HUES6 (cell line): ENCODE measurements around the gene ZNF573.
"Not testable (repeated sequence)": the region's sequence is repeated elsewhere in the genome, so short reads cannot be mapped to it uniquely, and the experiment has no call there.

Source experiments
- H3K27ac ChIP-seq: 2 replicates; pipeline ENCODE4 v1.7.0; 2013; ENCODE audit warnings: low read depth, mild to moderate bottlenecking, low read length, inconsistent platforms
- H3K27me3 ChIP-seq: 2 replicates; pipeline ENCODE4 v1.6.1; 2013; ENCODE audit warnings: low read length; ENCODE audit not compliant: control insufficient read depth, insufficient read depth
- H3K36me3 ChIP-seq: 2 replicates; pipeline ENCODE4 v1.6.1; 2013; ENCODE audit warnings: low read length; ENCODE audit not compliant: control insufficient read depth, insufficient read depth
- H3K4me1 ChIP-seq: 2 replicates; pipeline ENCODE4 v1.6.1; 2013; ENCODE audit warnings: low read length; ENCODE audit not compliant: control insufficient read depth, insufficient read depth
- H3K4me3 ChIP-seq: 2 replicates; pipeline ENCODE4 v1.5.1; 2013; ENCODE audit warnings: low read depth, low read length
- H3K9ac ChIP-seq: one replicate; pipeline ENCODE4 v1.6.1; 2013; ENCODE audit warnings: mild to moderate bottlenecking, low read length
- H3K9me3 ChIP-seq: 2 replicates; pipeline ENCODE4 v1.6.1; 2013; ENCODE audit warnings: low read depth, low read length; ENCODE audit not compliant: control insufficient read depth, insufficient read depth

Gene ZNF573

DNA sequence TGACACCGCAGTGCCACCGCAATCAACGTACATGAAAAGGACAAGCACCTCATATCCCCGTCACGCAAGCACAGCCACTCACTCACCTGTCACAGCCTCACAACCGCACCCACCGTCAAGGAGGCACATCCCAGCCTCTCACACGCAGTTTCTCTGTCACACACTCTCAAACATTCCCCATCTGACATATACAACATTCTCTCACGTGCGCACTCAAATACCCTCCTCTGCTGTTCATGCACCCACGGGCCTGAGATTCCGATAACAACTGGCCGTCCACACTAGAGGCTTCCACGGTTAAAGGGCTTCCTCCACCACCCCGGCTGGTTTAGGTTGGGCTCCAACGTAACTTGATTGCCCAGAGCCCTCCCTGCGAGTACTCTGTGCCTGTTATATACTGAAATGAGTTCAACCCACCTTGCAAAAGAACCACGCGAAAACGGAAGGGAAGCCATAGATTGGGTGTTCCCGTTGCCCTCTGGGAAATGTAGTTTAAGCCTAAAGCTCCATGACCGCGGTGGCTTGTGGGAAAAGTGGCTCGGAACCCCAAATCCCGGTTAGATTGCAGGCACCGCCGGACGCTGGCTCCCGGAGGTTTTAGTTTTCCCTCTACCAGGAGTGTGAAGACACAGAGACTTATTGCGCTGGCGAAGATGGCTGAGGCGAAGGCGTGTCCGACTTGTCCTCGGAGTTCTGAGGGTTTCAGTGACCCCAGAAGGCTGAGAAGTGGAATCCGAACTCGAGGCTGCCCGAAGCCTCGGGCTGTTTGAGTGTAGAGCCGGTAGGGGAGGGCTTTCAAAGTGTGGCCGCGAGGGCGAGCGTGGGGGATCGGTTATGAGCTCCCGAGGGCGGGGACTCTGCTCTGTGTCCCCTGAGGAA is at the start of gene ZNF573:
ZNF573 (minus strand) TSS at position 460 of the 879 bp plus-strand sequence. CDS start 5,857 bp downstream, outside the sequence.
- Histone ChIP-seq H3K27ac (0 out of 2 replicates have a peak within 1 kb of the TSS, but pooled peaks have one; percentile 24), H3K27me3 (no peaks in the 10 kb centered on the region), H3K9ac (peak within 1 kb of the TSS; percentile 64), H3K4me3 (peak within 1 kb of the TSS; percentile 78), H3K4me1 (no peaks in the 10 kb centered on the region), H3K36me3 (no peaks in the 10 kb centered on the region), H3K9me3 (no peaks in the 10 kb centered on the region; the same call in 1 of the 2 replicates)

DNA sequence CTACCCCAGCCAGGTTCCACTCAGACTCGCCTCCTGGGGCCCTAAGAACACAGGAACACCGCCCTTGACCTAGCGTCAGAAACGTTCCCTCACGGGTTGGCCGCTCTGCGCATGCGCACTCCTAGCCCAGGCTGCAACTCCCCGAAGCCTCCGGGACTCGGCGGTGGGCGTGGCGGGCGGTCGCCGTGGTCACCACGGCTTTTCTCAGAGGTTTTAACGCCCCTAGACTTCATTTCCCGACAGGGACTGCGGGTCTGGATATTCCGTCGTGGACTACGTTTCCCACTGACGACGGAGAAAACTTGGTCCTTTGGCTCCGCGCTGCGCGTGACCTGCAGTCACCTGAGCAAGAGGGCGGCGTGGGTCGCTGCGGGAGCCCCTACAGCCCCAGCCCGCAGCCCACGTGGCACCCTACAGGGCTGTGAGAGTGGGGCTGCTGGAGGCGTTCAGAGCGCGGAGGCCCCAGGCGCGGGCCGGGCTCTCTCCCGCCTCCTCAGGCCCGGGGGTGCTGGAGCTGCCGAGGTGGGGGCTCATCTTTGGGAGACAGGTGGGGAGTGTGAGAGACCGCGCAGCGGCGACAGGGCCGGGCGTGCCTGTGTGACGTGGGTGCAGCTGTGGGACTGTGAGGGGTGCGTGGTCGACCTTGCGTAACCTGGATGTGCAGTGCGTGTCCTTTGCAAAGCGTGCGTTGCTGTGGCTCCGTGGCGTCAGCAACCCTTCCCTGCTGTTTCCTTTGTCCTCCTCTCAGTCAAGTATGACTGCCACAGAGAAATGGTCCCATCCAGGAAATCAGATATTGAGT is 38.0 kb upstream of the ZNF573 start:
- H3K9ac ChIP-seq = no peak overlapping the region
- peaks cover 38% of the 10 kb centered on the region for H3K9me3 ChIP-seq
- H3K27me3 ChIP-seq = no peaks in the 10 kb centered on the region
- H3K4me3 ChIP-seq = peak overlapping the region; percentile 58; the same call in 1 of the 2 replicates
- no peaks in the 10 kb centered on the region for H3K4me1 ChIP-seq
- H3K27ac ChIP-seq = no peak overlapping the region
- no peaks in the 10 kb centered on the region for H3K36me3 ChIP-seq

DNA sequence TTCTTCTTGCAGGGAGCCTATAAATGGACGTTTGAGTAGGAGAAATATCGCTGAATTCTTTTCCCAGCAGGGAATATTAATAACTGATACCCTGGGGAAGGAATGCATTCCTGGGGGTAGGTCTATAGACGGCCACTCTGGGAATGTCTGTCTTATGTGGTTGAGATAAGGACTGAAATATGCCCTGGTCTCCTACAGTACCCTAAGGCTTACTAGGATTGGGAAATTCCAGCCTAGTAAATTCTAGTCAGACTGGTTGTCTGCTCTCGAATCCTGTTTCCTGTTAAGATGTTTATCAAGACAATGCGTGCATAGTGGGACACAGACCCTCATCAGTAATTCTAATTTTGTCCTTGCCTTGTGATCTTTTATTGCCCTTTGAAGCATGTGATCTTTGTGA is 36.2 kb upstream of the ZNF573 start:
- H3K4me3 ChIP-seq, H3K4me1 ChIP-seq, H3K27ac ChIP-seq, H3K36me3 ChIP-seq, H3K9ac ChIP-seq, H3K27me3 ChIP-seq: not testable (repeated sequence)
- H3K9me3 ChIP-seq = peaks cover 39% of the 10 kb centered on the region

DNA sequence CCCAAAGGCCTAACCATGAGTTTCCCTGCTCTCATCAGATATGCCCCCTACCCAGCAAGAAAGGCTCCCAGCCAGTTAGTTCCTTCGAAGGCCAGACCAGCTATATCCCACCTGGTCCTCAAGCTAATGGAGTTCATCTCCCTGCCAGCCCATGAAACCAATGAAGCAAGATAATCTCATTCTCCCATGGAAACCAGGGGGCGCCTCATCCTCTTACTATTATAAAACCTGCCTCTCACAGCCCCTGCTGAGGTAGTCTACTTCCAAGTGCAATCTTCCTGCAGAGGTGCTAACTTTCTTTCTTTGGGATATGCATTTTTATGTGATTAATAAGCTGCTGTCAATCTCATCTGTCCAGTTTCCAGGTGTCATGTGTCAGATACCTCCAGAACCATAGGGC is 34.0 kb upstream of the ZNF573 start:
- Histone ChIP-seq H3K27me3 (no peaks in the 10 kb centered on the region), H3K4me1 (no peaks in the 10 kb centered on the region), H3K36me3 (no peaks in the 10 kb centered on the region), H3K27ac (no peak overlapping the region), H3K9me3 (peaks cover 46% of the 10 kb centered on the region), H3K4me3 (no peak overlapping the region), H3K9ac (no peak overlapping the region)

DNA sequence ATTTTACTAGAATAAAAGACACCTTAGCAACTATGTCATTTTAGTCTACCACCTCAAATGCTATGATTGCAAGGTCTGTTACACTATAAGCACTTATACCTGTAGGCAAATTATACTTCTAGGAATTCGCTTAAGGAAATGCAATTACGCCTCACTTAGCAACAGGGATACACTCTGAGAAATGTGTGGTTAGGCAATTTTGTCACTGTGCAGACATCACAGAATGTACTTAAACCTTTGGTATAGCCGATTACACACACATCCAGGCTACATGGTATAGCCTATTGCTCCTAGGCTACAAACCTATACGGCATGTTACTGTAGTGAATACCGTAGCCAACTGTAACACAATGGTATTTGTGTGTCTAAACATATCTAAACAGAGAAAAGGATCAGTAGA is 30.0 kb upstream of the ZNF573 start:
- peaks cover 39% of the 10 kb centered on the region for H3K9me3 ChIP-seq
- no peaks in the 10 kb centered on the region for H3K27me3 ChIP-seq
- no peaks in the 10 kb centered on the region for H3K36me3 ChIP-seq
- no peak overlapping the region for H3K4me3 ChIP-seq
- no peak overlapping the region for H3K9ac ChIP-seq
- no peaks in the 10 kb centered on the region for H3K4me1 ChIP-seq
- no peak overlapping the region for H3K27ac ChIP-seq

DNA sequence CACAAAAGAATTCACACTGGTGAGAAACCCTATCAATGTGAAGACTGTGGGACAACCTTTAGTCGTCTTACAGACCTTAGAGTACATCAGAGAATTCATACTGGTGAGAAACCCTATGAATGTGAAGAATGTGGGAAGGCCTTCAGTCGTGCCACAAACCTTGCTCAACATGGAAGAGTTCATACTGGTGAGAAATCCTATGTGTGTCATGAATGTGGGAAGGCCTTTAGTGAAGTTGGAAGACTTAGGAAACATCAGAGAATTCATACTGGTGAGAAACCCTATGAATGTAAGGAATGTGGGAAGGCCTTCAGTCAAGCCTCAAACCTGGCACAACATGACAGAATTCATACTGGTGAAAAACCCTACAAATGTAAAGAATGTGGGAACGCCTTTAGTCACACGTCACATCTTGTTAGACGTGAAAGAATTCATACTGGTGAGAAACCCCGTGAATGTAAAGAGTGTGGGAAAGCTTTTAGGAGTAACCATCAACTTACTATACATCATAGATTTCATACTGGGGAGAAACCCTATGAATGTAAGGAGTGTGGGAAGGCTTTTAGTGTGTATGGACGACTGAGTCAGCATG is 24.0 kb upstream of the ZNF573 start:
- H3K4me1 ChIP-seq = no peaks in the 10 kb centered on the region
- H3K9me3 ChIP-seq = peaks cover 65% of the 10 kb centered on the region
- H3K27me3 ChIP-seq = no peaks in the 10 kb centered on the region

DNA sequence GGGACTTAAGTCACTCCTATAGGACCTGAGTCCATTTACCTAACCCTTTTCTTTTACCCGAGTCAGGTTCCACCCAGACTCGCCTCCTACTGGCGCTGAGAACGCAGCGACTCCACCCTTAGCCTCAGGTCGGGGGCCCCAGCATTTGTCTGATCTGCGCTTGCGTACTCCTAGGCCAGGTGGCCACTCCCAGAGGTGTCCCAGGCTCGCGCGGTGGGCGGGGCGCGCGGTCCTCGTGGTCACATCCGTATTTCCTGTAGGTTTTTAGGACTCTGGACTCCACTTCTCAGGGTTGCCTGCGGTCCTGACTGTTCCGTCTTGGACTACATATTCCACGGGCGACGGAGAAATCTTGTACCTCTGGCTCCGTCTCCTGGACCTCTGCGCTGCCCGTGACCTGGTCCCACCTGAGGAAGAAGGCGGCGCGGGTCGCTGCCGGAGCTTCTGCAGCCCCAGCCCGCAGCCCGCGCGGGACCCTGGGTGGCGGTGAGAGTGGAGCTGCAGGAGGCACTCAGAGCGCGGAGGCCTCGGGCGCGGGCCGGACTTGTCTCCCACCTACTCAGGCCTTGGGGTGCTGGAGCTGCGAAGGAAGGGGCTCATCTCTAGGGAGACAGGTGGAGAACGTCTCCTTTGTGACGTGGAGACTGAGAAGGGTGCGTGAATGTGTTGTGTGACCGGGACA is 11.0 kb upstream of the ZNF573 start:
- Histone ChIP-seq H3K27me3 (no peaks in the 10 kb centered on the region), H3K36me3 (no peaks in the 10 kb centered on the region), H3K27ac (no peak overlapping the region), H3K9me3 (peaks cover 41% of the 10 kb centered on the region), H3K4me1 (no peaks in the 10 kb centered on the region), H3K9ac (no peak overlapping the region), H3K4me3 (no peak overlapping the region)

More for the DNA sequence above, 24.0 kb upstream of the ZNF573 start:
- Histone ChIP-seq H3K27ac (no peak overlapping the region), H3K9ac (no peak overlapping the region), H3K4me3 (no peak overlapping the region), H3K36me3 (no peaks in the 10 kb centered on the region)

DNA sequence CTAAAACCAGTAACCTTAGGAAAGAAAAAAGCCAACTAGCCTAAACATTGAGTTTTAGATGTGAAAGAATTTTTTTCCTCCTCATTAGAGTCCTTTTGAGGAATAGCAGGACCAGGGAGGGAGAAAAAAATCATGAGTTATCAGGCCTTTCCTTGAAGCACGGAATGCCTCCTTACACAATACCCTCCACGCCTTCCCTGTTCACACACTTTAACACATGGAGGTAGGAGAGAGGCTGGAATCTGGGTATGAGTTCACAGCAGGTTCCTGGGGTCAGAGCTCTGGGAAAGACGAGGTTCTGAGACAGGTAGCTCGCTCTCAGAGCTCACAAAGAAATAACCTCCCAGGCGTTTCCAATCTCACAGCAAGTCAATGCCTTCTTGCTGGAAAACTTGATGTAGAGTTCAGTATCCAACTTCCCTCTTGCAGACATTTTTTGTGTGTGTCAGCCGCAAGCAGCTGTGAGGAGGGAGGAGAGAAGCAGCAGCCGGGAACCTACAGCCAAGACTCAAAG is 716 bp downstream of the ZNF573 start:
- Histone ChIP-seq H3K4me3 (peak overlapping the region; percentile 78), H3K9me3 (no peaks in the 10 kb centered on the region; the same call in 1 of the 2 replicates), H3K4me1 (no peaks in the 10 kb centered on the region), H3K27ac (no peak overlapping the region), H3K27me3 (no peaks in the 10 kb centered on the region), H3K36me3 (no peaks in the 10 kb centered on the region), H3K9ac (peak overlapping the region; percentile 64)

DNA sequence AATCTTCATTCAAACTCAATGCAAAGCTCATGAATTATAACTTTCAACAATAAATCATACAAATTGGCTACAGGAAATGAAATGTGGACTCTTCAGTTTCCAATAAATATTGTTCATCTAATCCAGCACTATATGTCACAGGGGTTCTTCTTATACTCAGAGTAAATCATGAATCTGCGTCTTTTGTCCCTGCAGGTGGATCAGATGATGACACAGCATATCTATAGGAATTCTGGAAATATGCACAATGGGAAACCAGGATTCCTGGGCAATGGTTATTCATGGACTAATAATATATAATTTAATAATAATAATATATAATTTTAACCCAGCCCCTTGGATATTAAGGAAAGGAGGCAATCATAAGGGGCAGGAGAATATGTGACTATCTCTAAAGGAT is 8.4 kb downstream of the ZNF573 start:
- Histone ChIP-seq H3K9me3 (no peaks in the 10 kb centered on the region; the same call in 1 of the 2 replicates), H3K4me1 (no peaks in the 10 kb centered on the region), H3K4me3 (no peak overlapping the region), H3K36me3 (peaks cover 18% of the 10 kb centered on the region), H3K27me3 (no peaks in the 10 kb centered on the region), H3K27ac (no peak overlapping the region), H3K9ac (no peak overlapping the region)

DNA sequence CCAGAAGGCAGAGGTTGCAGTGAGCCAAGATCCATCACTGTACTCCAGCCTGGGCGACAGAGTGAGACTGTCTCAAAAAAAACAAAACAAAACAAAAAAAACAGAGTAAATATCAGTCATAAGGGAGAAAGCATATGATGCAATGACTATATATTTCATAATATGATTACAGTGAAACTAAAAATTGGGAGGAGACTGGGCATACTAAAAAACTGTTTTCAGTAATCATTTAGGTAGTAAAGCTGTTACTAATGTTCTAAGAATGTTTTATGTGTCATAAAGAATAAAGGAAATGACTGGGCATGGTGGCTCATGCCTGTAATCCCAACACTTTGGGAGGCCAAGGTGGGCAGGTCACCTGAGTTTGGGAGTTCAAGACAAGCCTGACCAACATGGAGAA is 15.9 kb downstream of the ZNF573 start:
- Histone ChIP-seq H3K36me3 (peaks cover 25% of the 10 kb centered on the region; the same call in 1 of the 2 replicates), H3K27ac (no peak overlapping the region), H3K4me1 (no peaks in the 10 kb centered on the region), H3K9ac (no peak overlapping the region), H3K27me3 (no peaks in the 10 kb centered on the region), H3K4me3 (no peak overlapping the region), H3K9me3 (no peaks in the 10 kb centered on the region)
